ENCODE data around the gene HEXIM2.

Gene HEXIM2

GRCh38 chr17:45127548-45128300 is 34.0 kb upstream of the HEXIM2 start:
- DNase-seq (ENCODE audit: low spot score) (peak; percentile 65), FAIRE-seq (peak; percentile 98)

- DNase-seq (ENCODE audit: low spot score) (no peak), FAIRE-seq (no peak)
These were observed 33.3 kb upstream of the HEXIM2 start for GRCh38 chr17:45128331-45128730.

GRCh38 chr17:45128989-45129388 is 32.7 kb upstream of the HEXIM2 start:
- no peak for FAIRE-seq

GRCh38 chr17:45129426-45129939 is 32.2 kb upstream of the HEXIM2 start:
- no peak for FAIRE-seq
- no peak for DNase-seq (ENCODE audit: low spot score)

More at GRCh38 chr17:45128989-45129388, 32.7 kb upstream of the HEXIM2 start:
- DNase-seq (ENCODE audit: low spot score) = no peak

DNA sequence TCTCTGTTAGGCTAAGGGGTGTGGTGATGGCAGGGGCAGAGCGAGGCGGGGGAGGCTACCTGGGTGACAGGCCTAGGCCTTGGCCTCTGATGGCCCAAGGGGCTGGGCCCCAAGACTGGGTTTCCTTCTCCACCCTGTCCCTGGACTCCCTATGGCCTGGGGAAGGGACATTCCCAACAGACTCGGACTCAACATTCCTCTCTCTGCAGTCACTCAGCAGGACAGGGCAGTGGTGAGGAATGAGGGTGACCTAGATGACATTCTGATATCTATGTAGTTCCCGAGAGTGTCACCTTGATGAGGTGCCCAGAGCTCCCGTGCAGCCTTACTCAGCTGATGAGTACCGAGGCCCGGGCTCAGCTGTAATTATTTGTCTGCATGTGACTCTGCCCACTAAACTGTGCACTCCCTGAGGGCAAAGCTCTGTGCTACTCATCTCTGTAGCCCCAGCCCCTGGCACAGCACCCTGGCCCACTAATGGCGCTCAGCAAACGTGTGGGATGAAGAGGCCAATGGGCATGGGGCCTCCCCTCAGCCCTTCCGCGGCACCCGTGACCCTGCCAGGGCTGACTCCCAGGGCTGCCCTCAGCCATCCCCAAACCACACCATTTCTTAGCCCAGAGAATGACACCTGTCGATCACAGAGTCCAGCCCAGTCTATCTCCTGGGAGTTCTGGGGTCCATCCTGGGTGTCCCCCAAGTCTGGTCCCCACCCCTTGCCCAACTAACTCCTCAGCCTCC is 31.6 kb upstream of the HEXIM2 start:
- DNase-seq (ENCODE audit: low spot score) (no peak), FAIRE-seq (no peak)

DNA sequence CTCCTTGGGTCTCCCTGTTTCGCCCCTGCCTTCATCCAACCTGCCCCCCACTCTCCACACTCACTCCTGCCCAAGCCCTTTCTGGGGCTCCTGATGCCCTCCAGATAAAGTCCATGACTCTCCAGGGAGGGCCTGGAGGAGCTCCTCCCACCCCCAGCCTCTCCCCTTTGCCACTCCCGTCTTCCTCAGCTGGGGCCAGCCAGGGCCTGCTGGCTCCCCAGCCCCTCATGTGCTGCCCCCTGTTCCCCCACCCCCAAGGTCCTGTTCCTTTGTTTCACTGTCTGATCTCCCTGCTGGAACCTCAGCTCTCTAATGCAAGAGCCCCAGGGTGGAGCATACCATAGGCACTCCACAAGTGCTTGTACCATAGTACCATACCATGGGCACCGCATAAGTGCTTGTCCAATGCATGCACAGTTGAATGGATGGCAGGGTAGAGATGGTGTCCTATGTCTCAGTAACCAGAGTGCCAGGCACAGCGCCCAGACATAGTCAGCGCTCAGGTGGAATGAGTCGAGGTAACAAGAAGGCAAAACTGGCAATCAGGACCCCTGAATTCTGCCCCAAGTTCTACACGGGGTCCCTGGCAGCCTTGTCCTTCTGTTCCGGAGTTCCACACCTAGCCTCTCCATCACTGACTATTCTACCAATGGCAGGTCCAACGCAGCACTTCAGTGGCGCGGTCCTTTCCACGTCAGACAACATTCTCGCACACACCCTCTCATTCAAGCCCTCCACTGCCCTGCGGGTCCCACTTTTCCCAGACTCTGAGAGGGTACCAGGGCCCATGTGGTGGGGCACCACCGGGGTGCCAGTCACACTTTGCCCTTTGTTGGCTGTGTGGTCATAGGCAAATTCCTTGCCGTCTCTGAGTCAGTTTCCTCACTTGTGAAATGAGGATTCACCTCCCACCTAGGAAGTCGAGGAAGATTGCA is 30.7 kb upstream of the HEXIM2 start:
- DNase-seq (ENCODE audit: low spot score) (no peak), FAIRE-seq (no peak)

GRCh38 chr17:45131616-45132319 is 29.9 kb upstream of the HEXIM2 start:
- DNase-seq (ENCODE audit: low spot score) = peak; percentile 61
- no peak for FAIRE-seq

- FAIRE-seq = no peak
These were observed 29.4 kb upstream of the HEXIM2 start, which contains the start of gene PLCD3 for GRCh38 chr17:45132320-45132571. Gene PLCD3, minus strand, starts transcription at chr17:45132515. Its CDS starts 105 bp downstream, at chr17:45132410.

DNA sequence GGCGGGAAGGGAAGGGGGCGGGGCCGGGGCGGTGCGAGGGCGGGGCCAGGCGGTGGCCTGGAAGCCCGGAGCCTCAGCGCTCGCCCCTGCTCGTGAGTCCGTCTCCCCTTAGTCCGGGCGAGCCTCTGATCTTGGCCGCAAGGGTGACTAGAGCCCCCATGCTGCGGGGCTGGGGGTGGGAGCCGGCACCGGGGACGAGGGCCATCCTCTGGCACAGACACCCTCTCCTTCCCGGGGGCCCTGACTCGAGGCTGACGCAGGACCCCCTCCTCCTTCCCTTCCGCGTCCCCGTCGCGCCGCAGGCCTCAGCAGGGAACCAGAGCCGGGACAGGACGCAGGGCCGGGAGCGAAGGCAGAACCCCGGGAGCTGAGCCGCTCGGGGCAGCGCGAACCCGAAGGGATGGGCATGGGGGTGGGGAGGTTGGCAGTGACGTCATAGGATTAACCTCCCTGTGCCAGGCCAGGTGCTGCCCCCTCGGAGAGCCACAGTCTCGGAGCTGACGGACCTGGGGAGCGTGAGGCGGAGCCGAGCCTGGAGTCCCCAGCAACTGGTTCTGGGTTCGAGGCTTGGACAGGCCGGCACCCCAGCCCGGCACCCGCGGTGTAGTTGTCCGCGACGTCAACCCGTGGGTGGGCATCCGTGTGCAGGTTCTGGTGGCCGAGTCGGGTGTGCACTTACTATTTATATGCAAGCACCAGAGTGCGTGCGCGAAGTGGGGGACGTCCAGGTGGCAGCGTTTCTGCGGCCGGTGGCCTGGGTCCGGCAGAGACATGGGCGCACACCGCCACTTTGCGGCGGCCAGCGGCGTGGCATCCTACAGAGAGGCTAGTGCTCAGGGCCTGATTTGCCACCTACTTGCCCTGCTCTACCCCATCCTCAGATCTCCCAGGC is 28.9 kb upstream of the HEXIM2 start:
- peak; percentile 91 for DNase-seq (ENCODE audit: low spot score)
- no peak for FAIRE-seq

More at GRCh38 chr17:45132320-45132571, 29.4 kb upstream of the HEXIM2 start, which contains the start of gene PLCD3:
- DNase-seq (ENCODE audit: low spot score) = no peak

GRCh38 chr17:45135192-45135977 is 26.3 kb upstream of the HEXIM2 start, which contains the start of gene ACBD4:
Gene ACBD4, plus strand, starts transcription at chr17:45135687. Its CDS starts 458 bp downstream, at chr17:45136145.
- FAIRE-seq (peak; percentile 76), DNase-seq (ENCODE audit: low spot score) (peak; percentile 94)

DNA sequence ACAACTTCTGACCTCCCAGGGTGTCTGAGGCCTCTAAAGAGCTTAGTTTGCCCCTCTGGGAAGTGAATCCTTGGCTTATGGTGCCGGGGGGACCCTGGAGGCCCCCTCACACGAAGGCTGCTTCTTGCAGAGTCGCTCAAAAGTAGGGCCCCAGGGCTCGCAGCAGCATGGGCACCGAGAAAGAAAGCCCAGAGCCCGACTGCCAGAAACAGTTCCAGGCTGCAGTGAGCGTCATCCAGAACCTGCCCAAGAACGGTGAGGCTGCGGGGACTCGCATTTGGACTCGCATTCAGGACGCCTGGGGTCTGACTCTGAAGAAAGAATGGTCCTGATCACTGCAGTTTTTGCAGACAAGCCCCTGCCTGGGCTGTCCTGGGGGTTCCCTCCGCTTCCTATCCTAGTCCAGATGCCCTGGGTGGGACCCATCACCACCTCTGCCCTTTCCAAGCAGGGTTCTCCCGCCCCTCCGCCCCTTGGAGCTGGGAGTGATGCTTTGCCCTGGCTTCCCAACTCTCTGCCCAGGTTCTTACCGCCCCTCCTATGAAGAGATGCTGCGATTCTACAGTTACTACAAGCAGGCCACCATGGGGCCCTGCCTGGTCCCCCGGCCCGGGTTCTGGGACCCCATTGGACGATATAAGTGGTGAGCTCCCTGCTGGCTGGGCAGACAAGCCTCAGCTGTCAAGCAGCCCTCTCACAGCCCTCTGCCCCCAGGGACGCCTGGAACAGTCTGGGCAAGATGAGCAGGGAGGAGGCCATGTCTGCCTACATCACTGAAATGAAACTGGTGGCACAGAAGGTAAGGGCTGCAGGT is 25.5 kb upstream of the HEXIM2 start:
- DNase-seq (ENCODE audit: low spot score) = no peak
- no peak for FAIRE-seq

GRCh38 chr17:45136846-45137560 is 24.7 kb upstream of the HEXIM2 start:
- FAIRE-seq = no peak
- no peak for DNase-seq (ENCODE audit: low spot score)

GRCh38 chr17:45137561-45138305 is 23.9 kb upstream of the HEXIM2 start:
- DNase-seq (ENCODE audit: low spot score) (no peak), FAIRE-seq (no peak)

GRCh38 chr17:45138911-45139532 is 22.7 kb upstream of the HEXIM2 start:
- DNase-seq (ENCODE audit: low spot score) (no peak), FAIRE-seq (no peak)

GRCh38 chr17:45139533-45139920 is 22.1 kb upstream of the HEXIM2 start:
- FAIRE-seq (no peak), DNase-seq (ENCODE audit: low spot score) (no peak)

DNA sequence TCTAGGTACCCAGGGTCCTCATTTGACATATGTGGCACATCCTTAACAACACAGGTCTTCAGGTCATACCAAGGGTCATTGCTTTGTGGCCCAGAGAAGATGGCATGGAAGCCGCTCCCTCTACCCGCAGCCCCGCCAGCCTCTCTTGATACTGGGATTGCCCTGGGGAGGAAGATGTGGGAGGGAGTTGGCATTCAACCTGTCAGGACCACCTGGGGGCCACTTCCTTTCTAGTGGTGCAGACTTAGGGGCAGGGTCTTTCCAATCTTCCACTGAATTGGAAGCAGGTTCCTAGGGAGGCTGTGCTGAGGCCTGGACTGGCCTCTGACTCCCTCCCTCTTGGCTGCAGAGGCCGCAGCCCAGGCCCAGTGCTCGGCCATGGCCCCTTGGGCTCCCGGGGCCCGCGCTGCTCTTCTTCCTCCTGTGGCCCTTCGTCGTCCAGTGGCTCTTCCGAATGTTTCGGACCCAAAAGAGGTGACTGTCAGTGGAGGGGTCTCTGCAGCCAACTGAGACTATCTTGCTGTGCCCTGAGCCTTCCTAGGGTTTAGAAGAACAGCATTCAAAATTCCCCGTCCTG is 18.5 kb upstream of the HEXIM2 start:
- DNase-seq (ENCODE audit: low spot score) = no peak
- FAIRE-seq = no peak
